Stimulated activated CD4-positive, alpha-beta T cell treated with anti-CD3 and anti-CD28 coated beads, Interleukin-12 subunit alpha, Interleukin-12 subunit beta, amount 100 ng/mL, for 24 hours (primary cell): ENCODE results near the gene ESPN.
A peak's percentile ranks its signal among the peaks of the same experiment; 100 is the strongest.
"Not testable (repeated sequence)": the region's sequence is repeated elsewhere in the genome, so short reads cannot be mapped to it uniquely, and the experiment has no call there.

Source experiments
- DNase-seq, 2 experiments: peaks; one replicate each; pipeline ENCODE4 v3.0.0-alpha.2; 2020; ENCODE audit warnings: low read depth in 2 of 2

ESPN gene

GRCh38 chr1:6447818-6448748 is 23.5 kb downstream of the ESPN start:
- DNase-seq = no peak

GRCh38 chr1:6448749-6449631 is 24.4 kb downstream of the ESPN start:
- no peak for DNase-seq

GRCh38 chr1:6450005-6450450 is 25.5 kb downstream of the ESPN start:
- no peak for DNase-seq

GRCh38 chr1:6450486-6450885 is 25.9 kb downstream of the ESPN start:
- not testable (repeated sequence) for DNase-seq

GRCh38 chr1:6450943-6451373 is 26.4 kb downstream of the ESPN start:
- no peak for DNase-seq

- DNase-seq = not testable (repeated sequence)
Measured at GRCh38 chr1:6453895-6454855, 29.6 kb downstream of the ESPN start.

- DNase-seq = no peak
Measured at GRCh38 chr1:6454856-6455751, 30.5 kb downstream of the ESPN start.

GRCh38 chr1:6455752-6456520 is 31.4 kb downstream of the ESPN start:
- DNase-seq = not testable (repeated sequence)

- no peak for DNase-seq
Measured at GRCh38 chr1:6456800-6457466, 32.4 kb downstream of the ESPN start.

GRCh38 chr1:6459850-6460265 is 35.3 kb downstream of the ESPN start:
- DNase-seq = no peak

- DNase-seq = peak; percentile 68 to 79
Measured at GRCh38 chr1:6460301-6461050, 35.9 kb downstream of the ESPN start.

GRCh38 chr1:6461051-6461530 is 36.5 kb downstream of the ESPN start:
- DNase-seq = no peak

GRCh38 chr1:6461538-6462411 is 37.2 kb downstream of the ESPN start:
- no peak for DNase-seq

GRCh38 chr1:6462412-6463119 is 38.0 kb downstream of the ESPN start:
- DNase-seq = no peak

GRCh38 chr1:6463120-6463412 is 38.5 kb downstream of the ESPN start:
- no peak for DNase-seq

- DNase-seq = peak in 1 of 2 experiments; percentile 58
Measured at GRCh38 chr1:6464514-6464836, 39.9 kb downstream of the ESPN start.

- DNase-seq = no peak
Measured at GRCh38 chr1:6464915-6465314, 40.3 kb downstream of the ESPN start.
